Neural progenitor cell (in vitro differentiated cells): Measurements from ENCODE around the gene JAK1. TPM values are rescaled to one million over a fixed set of nuclear protein-coding genes. Genes with fewer than 3 reads are reported as not detected.

Experiments
- DNase-seq: peaks from one replicate; pipeline ENCODE4 v3.0.0-alpha.2; 2016; ENCODE audit warnings: low spot score
- H2AFZ ChIP-seq: fragments of 200-600 bp; sonication (generic); replicated peaks from 2 replicates; pipeline ENCODE4 v1.6.1; 2016; ENCODE audit warnings: antibody characterized with exemption
- H3F3A ChIP-seq: fragments of 200-600 bp; sonication (generic); 2 replicates; pipeline ENCODE4 v1.6.1; 2016; ENCODE audit warnings: antibody characterized with exemption, low read depth
- H3K27ac ChIP-seq: fragments of 200-600 bp; sonication (generic); 2 replicates; pipeline ENCODE4 v1.5.1; 2016; ENCODE audit warnings: mild to moderate bottlenecking
- H3K27me3 ChIP-seq: fragments of 200-600 bp; sonication (generic); 2 replicates; pipeline ENCODE4 v1.6.1; 2016; ENCODE audit warnings: mild to moderate bottlenecking, moderate library complexity
- H3K36me3 ChIP-seq: fragments of 200-600 bp; sonication (generic); 2 replicates; pipeline ENCODE4 v1.5.1; 2016
- H3K4me1 ChIP-seq: fragments of 200-600 bp; sonication (generic); 2 replicates; pipeline ENCODE4 v1.6.1; 2016; ENCODE audit warnings: mixed run types
- H3K4me2 ChIP-seq: fragments of 200-600 bp; sonication (generic); 2 replicates; pipeline ENCODE4 v1.6.1; 2016
- H3K4me3 ChIP-seq: fragments of 200-600 bp; sonication (generic); 2 replicates; pipeline ENCODE4 v1.5.1; 2016
- H3K79me2 ChIP-seq: fragments of 200-600 bp; sonication (generic); 2 replicates; pipeline ENCODE4 v1.6.1; 2016; ENCODE audit warnings: low read depth
- H3K9ac ChIP-seq: fragments of 200-600 bp; sonication (generic); 2 replicates; pipeline ENCODE4 v1.6.1; 2016
- H3K9me3 ChIP-seq: fragments of 200-600 bp; sonication (generic); 2 replicates; pipeline ENCODE4 v1.5.1; 2016; ENCODE audit warnings: low read depth
- H4K20me1 ChIP-seq: fragments of 200-600 bp; sonication (generic); 2 replicates; pipeline ENCODE4 v1.6.1; 2016; ENCODE audit warnings: low read depth
- H3K27ac Mint-ChIP-seq: 3 replicates; pipeline ENCODE4 v1.8.0; 2021; ENCODE audit warnings: mixed read lengths
- H3K27me3 Mint-ChIP-seq: 2 replicates; pipeline ENCODE4 v1.8.0; 2022; ENCODE audit warnings: low read depth, mild to moderate bottlenecking, inconsistent platforms, moderate library complexity, mixed read lengths; ENCODE audit not compliant: insufficient read depth
- H3K36me3 Mint-ChIP-seq: 3 replicates; pipeline ENCODE4 v1.8.0; 2021; ENCODE audit warnings: mixed read lengths
- H3K4me1 Mint-ChIP-seq: 3 replicates; pipeline ENCODE4 v1.8.0; 2021; ENCODE audit warnings: mixed read lengths
- H3K4me3 Mint-ChIP-seq: 3 replicates; pipeline ENCODE4 v1.8.0; 2021; ENCODE audit warnings: mild to moderate bottlenecking, moderate library complexity, mixed read lengths
- H3K9me3 Mint-ChIP-seq: 3 replicates; pipeline ENCODE4 v1.8.0; 2020; ENCODE audit warnings: mixed read lengths
- EZH2 ChIP-seq: fragments of 200-600 bp; sonication (generic); IDR thresholded peaks from 2 replicates; pipeline ENCODE4 v1.6.1; 2017; ENCODE audit warnings: antibody characterized with exemption, mild to moderate bottlenecking, moderate library complexity
- EZH2phosphoT487 ChIP-seq: fragments of 200-600 bp; sonication (generic); IDR thresholded peaks from 2 replicates; pipeline ENCODE4 v1.6.1; 2017; ENCODE audit warnings: antibody characterized with exemption
- total RNA-seq: library from RNA; depleted of rRNA; stranded (reverse); fragments of >200 nt; gene quantifications from 2 replicates; pipeline ENCODE4 v1.2.3, GENCODE V29; 2015; ENCODE audit warnings: low replicate concordance
- TF ChIP-seq, protein P1 (sequence below): fragments of 200-600 bp; sonication (generic); IDR thresholded peaks from 2 replicates; pipeline ENCODE4 v1.5.1; 2017; ENCODE audit warnings: antibody characterized with exemption, mild to moderate bottlenecking

The JAK1 gene
- total RNA-seq, 1 donor from 2014 or later = 6.5 TPM

DNA sequence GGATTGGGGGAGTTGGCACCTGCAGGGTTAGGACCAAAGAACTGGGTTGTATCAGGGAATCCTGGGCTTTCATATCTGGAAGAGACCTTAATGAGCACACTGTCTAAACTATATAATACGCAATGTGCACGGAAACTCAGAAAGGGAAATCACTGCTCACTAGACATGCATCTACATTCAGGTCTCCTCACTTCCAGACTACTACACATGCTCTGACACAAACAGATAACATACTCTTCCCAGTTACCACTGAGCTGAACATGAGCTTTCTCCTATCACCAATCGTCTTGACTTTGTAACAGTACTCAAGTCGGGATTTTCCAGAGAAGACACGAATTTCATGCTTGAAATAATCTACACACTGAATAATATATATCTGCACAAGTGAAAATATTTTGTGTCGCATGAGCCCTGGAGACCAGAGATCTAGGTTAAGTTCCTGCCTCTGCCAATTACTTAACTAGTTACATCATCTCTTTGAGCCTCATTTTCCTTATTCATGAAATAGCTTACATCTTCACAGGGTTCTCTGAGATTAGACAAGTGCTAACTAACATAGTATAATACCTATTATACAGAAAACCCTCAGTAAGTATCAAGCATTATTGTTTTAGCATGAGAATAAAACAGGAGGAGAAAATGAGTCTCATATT, 101.1 kb downstream of the JAK1 start:
- Histone ChIP-seq H3K27me3 (no peaks in the 10 kb centered on the region), H3K27ac (no peak overlapping the region), H3K4me1 (no peaks in the 10 kb centered on the region), H3K9ac (no peak overlapping the region), H3K79me2 (no peaks in the 10 kb centered on the region), H2AFZ (no peak overlapping the region), H3F3A (peaks cover 4% of the 10 kb centered on the region), H3K4me2 (no peak overlapping the region), H3K36me3 (no peaks in the 10 kb centered on the region), H3K4me3 (no peak overlapping the region), H4K20me1 (no peaks in the 10 kb centered on the region), H3K9me3 (no peaks in the 10 kb centered on the region)
- Mint-ChIP-seq H3K4me3 (no peak overlapping the region), H3K9me3 (no peaks in the 10 kb centered on the region), H3K4me1 (peaks cover 9% of the 10 kb centered on the region), H3K27me3 (no peaks in the 10 kb centered on the region), H3K27ac (no peak overlapping the region), H3K36me3 (peaks cover 13% of the 10 kb centered on the region)
- DNase-seq = no peak
- TF ChIP-seq EZH2phosphoT487 (no peak), EZH2 (no peak)
- TF ChIP-seq, protein P1, sequence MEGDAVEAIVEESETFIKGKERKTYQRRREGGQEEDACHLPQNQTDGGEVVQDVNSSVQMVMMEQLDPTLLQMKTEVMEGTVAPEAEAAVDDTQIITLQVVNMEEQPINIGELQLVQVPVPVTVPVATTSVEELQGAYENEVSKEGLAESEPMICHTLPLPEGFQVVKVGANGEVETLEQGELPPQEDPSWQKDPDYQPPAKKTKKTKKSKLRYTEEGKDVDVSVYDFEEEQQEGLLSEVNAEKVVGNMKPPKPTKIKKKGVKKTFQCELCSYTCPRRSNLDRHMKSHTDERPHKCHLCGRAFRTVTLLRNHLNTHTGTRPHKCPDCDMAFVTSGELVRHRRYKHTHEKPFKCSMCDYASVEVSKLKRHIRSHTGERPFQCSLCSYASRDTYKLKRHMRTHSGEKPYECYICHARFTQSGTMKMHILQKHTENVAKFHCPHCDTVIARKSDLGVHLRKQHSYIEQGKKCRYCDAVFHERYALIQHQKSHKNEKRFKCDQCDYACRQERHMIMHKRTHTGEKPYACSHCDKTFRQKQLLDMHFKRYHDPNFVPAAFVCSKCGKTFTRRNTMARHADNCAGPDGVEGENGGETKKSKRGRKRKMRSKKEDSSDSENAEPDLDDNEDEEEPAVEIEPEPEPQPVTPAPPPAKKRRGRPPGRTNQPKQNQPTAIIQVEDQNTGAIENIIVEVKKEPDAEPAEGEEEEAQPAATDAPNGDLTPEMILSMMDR = no peak

DNA sequence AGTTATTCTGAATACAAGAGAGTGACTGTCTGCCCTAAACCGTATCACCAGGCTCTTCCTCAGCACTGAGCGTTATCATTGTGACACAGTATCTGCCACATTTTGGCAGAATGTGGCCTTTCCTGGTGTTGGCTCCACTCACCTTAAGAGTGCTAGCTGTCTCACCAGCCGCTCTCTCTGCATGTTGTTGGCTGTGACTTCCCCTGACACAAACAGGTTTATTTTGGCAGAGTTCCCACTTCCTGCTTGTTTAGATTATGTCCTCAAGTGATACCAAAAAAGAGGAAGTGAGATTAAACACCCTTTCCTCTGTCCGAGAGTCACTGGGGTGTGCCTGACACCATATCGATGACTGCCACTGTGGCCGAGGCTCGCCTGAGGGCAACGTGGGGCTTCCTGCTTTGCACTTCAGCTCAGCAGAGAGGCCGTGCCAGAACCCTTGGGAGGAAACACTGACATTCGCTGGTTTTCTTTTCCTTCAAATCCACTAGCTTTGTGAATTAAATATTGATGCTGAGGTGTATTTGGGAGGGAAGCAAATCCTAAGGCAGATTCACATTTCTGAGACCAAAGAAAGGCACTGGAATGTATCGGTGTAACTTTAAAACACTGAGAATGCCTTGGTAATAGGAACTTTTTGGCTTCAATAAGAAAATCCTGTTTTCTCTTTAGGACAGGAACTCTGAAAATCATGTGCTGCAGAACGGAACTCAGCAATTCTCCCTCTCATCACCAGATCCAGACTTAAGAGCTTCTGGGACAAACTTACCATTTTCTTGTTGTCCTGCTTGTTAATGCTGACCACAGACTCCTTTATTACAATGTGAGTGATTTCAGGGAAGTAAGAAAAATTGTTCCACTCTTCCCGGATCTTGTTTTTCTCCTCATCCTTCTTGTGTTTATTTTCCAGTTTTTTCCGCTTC, 102.1 kb downstream of the JAK1 start:
- Mint-ChIP-seq H3K36me3 (peaks cover 18% of the 10 kb centered on the region), H3K4me3 (no peak overlapping the region), H3K9me3 (no peaks in the 10 kb centered on the region), H3K27me3 (no peaks in the 10 kb centered on the region), H3K4me1 (peaks cover 9% of the 10 kb centered on the region), H3K27ac (no peak overlapping the region)
- DNase-seq = no peak
- H2AFZ ChIP-seq = no peak overlapping the region
- H3K36me3 ChIP-seq = no peaks in the 10 kb centered on the region
- H3K9ac ChIP-seq = no peak overlapping the region
- TF ChIP-seq, protein P1 = no peak
- TF ChIP-seq EZH2phosphoT487 (no peak), EZH2 (no peak)
- no peaks in the 10 kb centered on the region for H3K27me3 ChIP-seq
- no peak overlapping the region for H3K27ac ChIP-seq
- H3K79me2 ChIP-seq = no peaks in the 10 kb centered on the region
- H3K9me3 ChIP-seq = no peaks in the 10 kb centered on the region
- H3K4me3 ChIP-seq = no peak overlapping the region
- no peaks in the 10 kb centered on the region for H4K20me1 ChIP-seq
- H3K4me1 ChIP-seq = no peaks in the 10 kb centered on the region
- no peak overlapping the region for H3K4me2 ChIP-seq
- peaks cover 4% of the 10 kb centered on the region for H3F3A ChIP-seq

GRCh38 chr1:64861611-64862010, 104.7 kb downstream of the JAK1 start:
- no peaks in the 10 kb centered on the region for H3K27me3 Mint-ChIP-seq
- peak; percentile 73 for DNase-seq

More at GRCh38 chr1:64861611-64862010, 104.7 kb downstream of the JAK1 start:
- H3K4me3 ChIP-seq = no peak overlapping the region
- no peak overlapping the region for H3K9ac ChIP-seq
- TF ChIP-seq, protein P1 = peak; percentile 57
- no peak for TF ChIP-seq EZH2phosphoT487
- no peak for TF ChIP-seq EZH2
- H4K20me1 ChIP-seq = no peaks in the 10 kb centered on the region
- H3F3A ChIP-seq = peaks cover 4% of the 10 kb centered on the region
- H3K27ac Mint-ChIP-seq = no peak overlapping the region
- no peaks in the 10 kb centered on the region for H3K9me3 ChIP-seq
- H3K79me2 ChIP-seq = no peaks in the 10 kb centered on the region
- H3K36me3 Mint-ChIP-seq = peaks cover 21% of the 10 kb centered on the region
- H3K27me3 ChIP-seq = no peaks in the 10 kb centered on the region
- no peak overlapping the region for H3K4me2 ChIP-seq
- H3K36me3 ChIP-seq = no peaks in the 10 kb centered on the region
- H3K9me3 Mint-ChIP-seq = no peaks in the 10 kb centered on the region
- no peaks in the 10 kb centered on the region for H3K4me1 ChIP-seq
- H2AFZ ChIP-seq = no peak overlapping the region
- H3K4me3 Mint-ChIP-seq = no peak overlapping the region
- no peak overlapping the region for H3K27ac ChIP-seq
- H3K4me1 Mint-ChIP-seq = peaks cover 9% of the 10 kb centered on the region
